ENCODE results near the gene SDCCAG8.
A peak's percentile ranks its signal among the peaks of the same experiment; 100 is the strongest.

The SDCCAG8 gene

GRCh38 chr1:243254927-243255790 lies 682 bp upstream of the SDCCAG8 start, which contains the start of gene CEP170:
CEP170 (minus strand) TSS chr1:243255281; CDS start chr1:243225280, 30,001 bp downstream.
- DNase-seq, result peak; percentile 91

- DNase-seq, result no peak
Observed at GRCh38 chr1:243256590-243256989, 749 bp downstream of the SDCCAG8 start.

- DNase-seq, result no peak
Observed at GRCh38 chr1:243257189-243257588, 1.3 kb downstream of the SDCCAG8 start.

- DNase-seq, result no peak
Observed at GRCh38 chr1:243258731-243259130, 2.9 kb downstream of the SDCCAG8 start.

GRCh38 chr1:243260221-243260880 lies 4.5 kb downstream of the SDCCAG8 start:
- no peak for DNase-seq

- no peak for DNase-seq
Observed at GRCh38 chr1:243261390-243261789, 5.5 kb downstream of the SDCCAG8 start.

GRCh38 chr1:243264717-243265116 lies 8.9 kb downstream of the SDCCAG8 start:
- DNase-seq, result peak; percentile 60

GRCh38 chr1:243266231-243266630 lies 10.4 kb downstream of the SDCCAG8 start:
- DNase-seq, result no peak

- DNase-seq, result no peak
Observed at GRCh38 chr1:243267471-243267880, 11.6 kb downstream of the SDCCAG8 start.

GRCh38 chr1:243267914-243268653 lies 12.2 kb downstream of the SDCCAG8 start:
- no peak for DNase-seq

- no peak for DNase-seq
Observed at GRCh38 chr1:243268751-243269460, 13.1 kb downstream of the SDCCAG8 start.

- no peak for DNase-seq
Observed at GRCh38 chr1:243269461-243269801, 13.6 kb downstream of the SDCCAG8 start.

GRCh38 chr1:243270097-243270864 lies 14.4 kb downstream of the SDCCAG8 start:
- no peak for DNase-seq

- DNase-seq, result no peak
Observed at GRCh38 chr1:243271996-243272395, 16.2 kb downstream of the SDCCAG8 start.

GRCh38 chr1:243272401-243272800 lies 16.6 kb downstream of the SDCCAG8 start:
- no peak for DNase-seq

- no peak for DNase-seq
Observed at GRCh38 chr1:243273506-243273905, 17.7 kb downstream of the SDCCAG8 start.

GRCh38 chr1:243273945-243274344 lies 18.1 kb downstream of the SDCCAG8 start:
- DNase-seq, result no peak

- no peak for DNase-seq
Observed at GRCh38 chr1:243275316-243275715, 19.5 kb downstream of the SDCCAG8 start.

GRCh38 chr1:243280571-243281129 lies 24.8 kb downstream of the SDCCAG8 start:
- no peak for DNase-seq

GRCh38 chr1:243281672-243282071 lies 25.8 kb downstream of the SDCCAG8 start:
- DNase-seq, result no peak

- DNase-seq, result peak; percentile 14
Observed at GRCh38 chr1:243286409-243287122, 30.7 kb downstream of the SDCCAG8 start.
